NCI-H510A treated with DMSO at 0.1 percent for 48 hours (cell line): ENCODE results near the gene CEP250.

ENCODE experiments used
- DNase-seq: peaks from one replicate; lab custom pipeline; 2025; lab: John Stamatoyannopoulos, UW

CEP250 gene

GRCh38 chr20:35562541-35563110, 107.2 kb downstream of the CEP250 start:
- no peak for DNase-seq

DNA sequence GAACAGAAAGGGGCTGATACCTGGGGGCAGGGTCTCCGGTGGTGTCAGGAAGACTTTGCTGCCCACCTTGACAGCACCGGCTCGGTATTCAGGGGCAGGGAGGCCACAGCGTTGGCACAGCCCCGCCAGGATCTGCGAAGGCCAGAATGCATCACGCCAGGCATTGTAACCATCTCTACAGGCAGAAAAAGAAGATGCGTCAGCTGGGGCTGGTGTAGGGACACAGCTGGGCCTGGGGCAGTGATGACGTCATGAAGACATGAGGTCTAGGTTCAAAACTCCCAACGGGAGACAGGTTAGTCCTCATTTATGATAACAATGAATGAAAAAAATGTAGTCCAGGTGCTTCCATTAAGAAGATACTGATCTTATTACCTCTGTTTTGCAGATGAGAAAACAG, 108.4 kb downstream of the CEP250 start:
- DNase-seq = no peak

DNA sequence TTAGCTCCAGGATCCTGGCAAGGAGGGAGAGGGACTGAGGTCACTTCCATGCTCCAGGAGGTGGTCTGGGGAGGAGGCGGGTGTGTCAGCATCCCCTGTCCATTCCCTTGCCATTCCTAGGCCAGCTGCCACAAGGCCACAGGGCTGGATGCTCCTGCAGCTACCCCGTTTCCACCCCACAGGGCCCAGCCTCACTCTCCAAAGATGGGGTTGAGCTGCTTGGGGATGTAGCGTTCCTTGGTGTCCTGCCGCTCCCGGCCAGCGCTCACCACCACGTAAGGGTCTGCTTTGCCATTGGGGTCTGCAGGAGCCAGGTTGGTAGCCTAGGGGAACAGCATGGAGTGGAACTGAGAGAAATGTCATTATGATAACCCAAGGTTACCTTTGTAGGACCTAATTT, 109.5 kb downstream of the CEP250 start:
- no peak for DNase-seq

- peak; percentile 22 for DNase-seq
These were observed 113.2 kb downstream of the CEP250 start for GRCh38 chr20:35568645-35569044.
